H1 (cell line): ENCODE results near the gene TARS3. TPM values are rescaled to one million over a fixed set of nuclear protein-coding genes. Genes with fewer than 3 reads are reported as not detected.

ENCODE experiments used
- JUN ChIP-seq: IDR thresholded peaks from 2 replicates; pipeline ENCODE4 v1.6.1; 2011; ENCODE audit warnings: low read depth, mild to moderate bottlenecking, improper control_type of control experiment, low read length
- POLR2AphosphoS5 ChIP-seq: IDR thresholded peaks from 2 replicates; pipeline ENCODE4 v1.6.1; 2011; ENCODE audit warnings: low read depth, low read length
- POU5F1 ChIP-seq: IDR thresholded peaks from 2 replicates; pipeline ENCODE4 v1.6.1; 2011; ENCODE audit warnings: low read depth, mild to moderate bottlenecking, low read length, moderate library complexity
- SP4 ChIP-seq: IDR thresholded peaks from 2 replicates; pipeline ENCODE4 v1.6.1; 2012; ENCODE audit warnings: low read length, inconsistent platforms
- polyA plus RNA-seq, 7 experiments: library from polyadenylated mRNA; depleted of rRNA in 3 of 7; stranded (reverse) in 5 of 7; unstranded in 2 of 7; fragments of >200 nt in 5 of 7; fragments of 200-250 nt in 2 of 7; gene quantifications; 1 replicate in 5 of 7; 2 replicates in 1 of 7; 4 replicates in 1 of 7; pipeline versions ENCODE4 v1.2.1 to v1.2.3, GENCODE V29; 2011 to 2013; ENCODE audit warnings: missing spikeins in 2 of 7, mixed read lengths in 2 of 7
- total RNA-seq: library from RNA; stranded (reverse); fragmentation: NEBNext Ultra II Directional; extraction: Animal tissue kit (Norgen Biotek cat#: 25700); gene quantifications from 2 replicates; pipeline ENCODE4 v1.2.1, GENCODE V29; 2021

The TARS3 gene
- total and polyA plus RNA-seq, 2 of the 8 experiments (the other 6 are each of a cell fraction or from before 2014, with no cell fraction given): 2.1 to 13.9 TPM

- TF ChIP-seq POU5F1: no peak
- TF ChIP-seq POLR2AphosphoS5: no peak
- no peak for TF ChIP-seq JUN
- no peak for TF ChIP-seq SP4
These were observed 98.3 kb downstream of the TARS3 start (continued) for GRCh38 chr15:101625980-101626379.
